Measurements from ENCODE around the gene CSRNP2. TPM values are rescaled to one million over a fixed set of nuclear protein-coding genes. Genes with fewer than 3 reads are reported as not detected.

The CSRNP2 gene
- total RNA-seq, 1 experiment from 2014 or later: 6.3 TPM

DNA sequence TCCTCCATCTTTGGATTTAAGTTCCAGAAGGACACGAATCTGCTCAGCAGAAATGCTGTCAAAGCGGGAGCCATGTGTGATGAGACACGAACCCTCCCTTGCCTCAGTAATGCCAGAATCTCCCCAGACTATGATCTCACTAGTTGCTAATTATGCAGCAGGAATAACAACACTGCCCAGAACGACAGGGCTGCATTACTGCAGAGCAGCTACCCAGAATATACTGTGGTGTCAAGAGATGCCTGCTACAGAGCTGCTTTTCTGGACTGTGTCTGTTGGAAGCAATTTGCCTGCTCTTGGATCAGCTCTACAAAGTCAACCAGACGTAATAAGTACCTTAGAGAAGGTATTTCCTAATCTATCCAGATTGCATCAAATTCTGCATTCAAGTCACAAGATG lies 5.5 kb downstream of the CSRNP2 start:
- no peak for DNase-seq (ENCODE audit: low spot score)

DNA sequence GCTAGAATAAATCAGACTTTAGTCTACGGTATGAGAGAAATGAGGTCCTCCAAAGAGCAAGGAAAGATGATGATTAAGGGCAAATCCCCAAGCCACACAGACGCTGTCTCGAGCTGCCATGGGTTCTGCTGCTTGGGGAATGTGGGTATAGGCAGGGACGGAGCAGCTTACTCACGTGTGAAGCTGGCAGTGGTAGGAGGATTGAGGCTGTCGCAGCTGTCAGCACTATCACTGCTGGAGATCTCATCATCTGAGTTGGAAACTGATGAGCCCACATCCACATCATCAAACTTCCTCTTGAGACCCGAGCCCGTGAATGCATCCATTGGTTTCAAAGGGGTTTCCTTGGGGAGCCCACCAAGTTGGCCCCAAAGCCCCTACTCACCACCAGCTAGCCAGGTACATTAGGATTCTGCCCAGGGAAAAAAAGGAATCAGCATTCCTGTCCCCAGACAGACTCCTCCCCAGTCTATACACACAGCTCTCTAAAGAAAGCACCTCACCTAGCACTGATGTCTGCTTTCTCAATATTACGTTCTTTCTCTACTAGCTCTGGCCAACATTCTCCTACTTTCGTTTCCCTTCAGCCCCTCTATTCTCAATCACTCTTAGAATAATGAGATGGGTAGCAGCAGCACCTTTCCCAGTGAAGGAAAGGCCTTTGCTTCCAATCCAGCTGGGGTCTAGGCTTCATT lies 7.0 kb downstream of the CSRNP2 start:
- no peak for DNase-seq (ENCODE audit: low spot score)

GRCh38 chr12:51075390-51075789 lies 8.0 kb downstream of the CSRNP2 start:
- DNase-seq (ENCODE audit: low spot score): no peak

GRCh38 chr12:51071663-51072062 lies 11.7 kb downstream of the CSRNP2 start:
- DNase-seq (ENCODE audit: low spot score): no peak

GRCh38 chr12:51070004-51070403 lies 13.4 kb downstream of the CSRNP2 start:
- DNase-seq (ENCODE audit: low spot score): no peak

- no peak for DNase-seq (ENCODE audit: low spot score)
Measured at GRCh38 chr12:51067771-51068170, 15.6 kb downstream of the CSRNP2 start.

DNA sequence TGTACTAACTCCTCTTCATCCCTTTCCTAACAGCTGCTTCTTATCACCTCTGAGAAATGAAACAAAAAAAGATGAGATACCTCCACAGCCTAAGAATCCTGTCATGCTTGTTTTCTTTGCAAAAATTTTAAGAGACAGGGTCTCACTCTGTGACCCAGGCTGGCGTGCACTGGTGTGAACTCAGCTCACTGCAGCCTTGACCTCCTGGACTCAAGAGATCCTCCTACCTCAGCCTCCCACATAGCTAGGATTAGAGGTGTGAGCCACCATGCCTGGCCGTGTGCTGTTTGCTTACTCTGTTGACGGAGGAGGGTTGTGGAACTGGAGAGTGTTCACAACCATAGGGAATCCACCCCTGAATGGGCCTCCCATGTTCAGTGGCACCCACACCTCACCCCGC lies 16.2 kb downstream of the CSRNP2 start:
- DNase-seq (ENCODE audit: low spot score): no peak

DNA sequence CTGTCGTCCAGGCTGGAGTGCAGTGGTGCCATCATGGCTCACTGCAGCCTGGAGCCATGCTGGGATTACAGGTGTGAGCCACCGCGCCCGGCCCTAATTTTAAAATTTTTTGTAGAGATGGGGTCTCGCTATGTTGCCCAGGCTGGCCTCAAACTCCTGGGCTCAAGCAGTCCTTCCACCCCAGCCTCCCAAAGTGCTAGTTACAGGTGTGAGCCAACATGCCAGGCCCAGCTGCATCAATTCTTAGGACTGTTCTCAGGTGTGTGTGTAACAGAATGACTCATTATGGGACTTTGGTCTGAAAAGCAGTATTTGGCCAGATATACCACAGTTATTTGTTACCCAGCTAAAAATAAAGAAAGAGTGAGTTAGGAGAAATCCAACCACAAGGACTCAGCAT lies 17.9 kb downstream of the CSRNP2 start:
- no peak for DNase-seq (ENCODE audit: low spot score)

- no peak for DNase-seq (ENCODE audit: low spot score)
Measured at GRCh38 chr12:51062631-51063397, 20.6 kb downstream of the CSRNP2 start.

- no peak for DNase-seq (ENCODE audit: low spot score)
Measured at GRCh38 chr12:51059086-51059485, 24.3 kb downstream of the CSRNP2 start.

DNA sequence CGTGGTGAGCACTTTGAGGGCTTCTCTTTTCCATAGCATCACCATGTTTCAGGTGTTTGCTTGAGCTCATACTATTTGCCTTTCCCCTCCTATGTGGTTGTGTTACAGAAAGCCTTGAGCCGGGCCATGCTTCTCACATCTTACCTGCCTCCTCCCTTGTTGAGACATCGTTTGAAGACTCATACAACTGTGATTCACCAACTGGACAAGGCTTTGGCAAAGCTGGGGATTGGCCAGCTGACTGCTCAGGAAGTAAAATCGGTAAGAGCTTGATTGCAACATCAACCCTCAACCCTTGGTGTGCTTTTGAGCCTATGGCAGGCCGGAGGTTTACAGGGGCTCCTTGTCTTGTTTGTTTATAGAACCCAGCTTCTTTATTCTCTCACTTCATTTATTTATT lies 27.2 kb downstream of the CSRNP2 start:
- no peak for DNase-seq (ENCODE audit: low spot score)

DNA sequence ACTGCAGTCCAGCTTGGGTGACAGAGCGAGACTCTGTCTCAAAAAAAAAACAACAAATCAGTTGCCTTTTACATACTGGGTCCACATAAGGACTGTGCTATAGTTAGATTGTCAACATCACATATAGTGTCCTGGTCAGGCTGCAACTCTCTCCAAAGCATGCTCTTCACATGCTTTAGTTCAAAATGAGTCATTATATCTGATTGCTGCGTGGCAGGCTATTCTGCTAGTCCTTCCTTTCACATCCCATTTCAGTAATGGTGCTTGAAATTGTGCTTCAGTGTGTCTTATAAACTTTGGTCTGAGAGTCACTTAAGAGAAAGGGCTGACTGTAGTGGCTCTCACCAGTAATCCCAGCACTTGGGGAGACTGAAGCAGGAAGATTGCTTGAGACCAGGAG lies 28.3 kb downstream of the CSRNP2 start:
- no peak for DNase-seq (ENCODE audit: low spot score)

DNA sequence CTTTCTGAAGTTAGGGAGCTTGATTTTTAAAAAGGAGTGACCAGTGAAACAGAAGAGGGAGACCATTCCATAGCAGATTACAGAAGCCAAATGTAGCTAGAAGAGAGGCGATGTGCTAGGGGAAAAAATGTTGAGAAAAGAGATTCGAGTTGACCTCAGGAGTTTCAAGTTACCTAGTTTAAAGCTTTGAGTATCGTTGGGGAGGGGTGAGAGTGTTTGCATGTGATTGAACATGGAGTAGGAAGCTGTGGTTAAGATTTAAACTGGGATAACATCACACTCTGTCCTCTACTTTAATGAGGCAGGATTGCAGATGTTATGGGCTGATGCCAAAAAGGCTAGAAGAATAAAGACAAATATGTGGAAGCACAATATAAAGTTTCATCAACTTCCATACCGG lies 31.6 kb downstream of the CSRNP2 start:
- DNase-seq (ENCODE audit: low spot score): no peak

GRCh38 chr12:51049525-51049924 lies 33.9 kb downstream of the CSRNP2 start:
- no peak for DNase-seq (ENCODE audit: low spot score)

DNA sequence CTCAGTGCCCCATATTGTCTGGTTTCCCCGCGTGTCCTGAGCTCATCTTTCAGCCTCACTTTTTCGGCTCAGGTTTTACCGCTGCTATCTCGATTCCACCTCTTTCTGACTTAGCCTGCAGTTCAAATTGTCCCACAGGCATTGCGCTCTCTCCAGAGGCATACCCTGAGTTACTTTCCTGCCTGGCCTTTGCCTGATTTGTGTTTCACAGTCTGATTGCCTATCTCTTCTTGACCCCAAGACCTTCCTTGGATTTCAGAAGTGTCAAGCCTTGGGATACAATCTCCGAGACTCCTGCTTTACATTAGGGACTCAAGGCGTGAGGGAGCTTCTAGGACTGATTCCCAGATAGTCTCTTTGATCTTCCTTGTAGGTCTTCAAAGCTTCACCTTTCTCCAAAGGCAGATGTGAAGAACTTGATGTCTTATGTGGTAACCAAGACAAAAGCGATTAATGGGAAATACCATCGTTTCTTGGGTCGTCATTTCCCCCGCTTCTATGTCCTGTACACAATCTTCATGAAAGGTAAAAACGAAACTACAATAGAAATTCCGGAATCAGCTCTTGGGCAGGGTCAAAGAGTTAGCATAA lies 34.6 kb downstream of the CSRNP2 start:
- DNase-seq (ENCODE audit: low spot score): peak; percentile 48

GRCh38 chr12:51047655-51048540 lies 35.5 kb downstream of the CSRNP2 start, which contains the start of gene LETMD1:
Gene LETMD1 (plus strand): TSS chr12:51048327. CDS start chr12:51048357, 30 bp downstream.
- peak; percentile 97 for DNase-seq (ENCODE audit: low spot score)

DNA sequence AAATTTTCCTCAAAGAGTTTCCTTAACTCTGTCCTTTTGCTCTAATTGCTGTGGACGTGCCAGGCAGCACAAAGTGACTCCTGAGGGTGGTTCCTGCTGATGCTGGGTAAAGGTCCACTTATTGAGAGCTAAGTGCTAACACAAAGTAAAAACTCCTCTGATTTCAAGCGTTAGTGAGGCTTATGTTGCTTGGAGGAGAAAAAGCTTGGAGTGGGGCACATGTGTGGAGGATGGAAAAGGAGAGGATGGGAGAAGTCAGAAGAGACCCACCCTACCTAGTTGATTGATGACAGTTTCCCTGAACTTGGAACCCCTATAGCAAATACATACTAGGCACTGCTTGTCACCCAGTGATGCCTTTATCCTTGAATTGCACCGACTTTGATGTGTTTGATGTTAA lies 47.1 kb downstream of the CSRNP2 start:
- no peak for DNase-seq (ENCODE audit: low spot score)

- no peak for DNase-seq (ENCODE audit: low spot score)
Measured at GRCh38 chr12:51033457-51034089, 49.8 kb downstream of the CSRNP2 start.

DNA sequence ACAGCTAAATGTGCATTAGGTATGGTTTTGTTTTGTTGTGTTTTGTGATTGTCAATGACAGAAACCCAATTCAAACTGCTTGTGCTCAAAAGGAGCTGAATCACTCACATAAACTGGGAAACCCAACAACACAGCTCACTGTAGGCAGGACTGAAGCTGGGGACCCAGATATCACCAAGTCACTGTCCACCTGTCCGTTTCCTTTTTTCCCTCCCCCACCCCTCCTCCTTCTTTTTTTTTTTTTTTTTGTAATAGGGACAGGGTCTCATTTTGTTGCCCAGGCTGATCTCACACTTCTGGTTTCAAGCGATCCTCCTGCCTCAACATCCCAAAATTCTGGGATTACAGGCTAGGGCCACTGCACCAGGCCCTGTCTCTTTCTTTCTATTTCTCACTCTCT lies 50.3 kb downstream of the CSRNP2 start:
- DNase-seq (ENCODE audit: low spot score): no peak

GRCh38 chr12:51028813-51029150 lies 54.6 kb downstream of the CSRNP2 start:
- DNase-seq (ENCODE audit: low spot score): peak; percentile 48

- DNase-seq (ENCODE audit: low spot score): peak; percentile 79
Measured at GRCh38 chr12:51028126-51028812, 55.1 kb downstream of the CSRNP2 start.

Measured in HT-29 (cell line).